MM.1S (cell line): Measurements from ENCODE around the gene FBXO48.

Experiments
- DNase-seq: peaks from one replicate; pipeline ENCODE4 v3.0.0-alpha.2; 2015
- H2AFZ ChIP-seq: fragments of 300-600 bp; sonication (generic); 2 replicates; pipeline ENCODE4 v1.6.0; 2016; ENCODE audit warnings: antibody characterized with exemption, low read length
- H3F3A ChIP-seq: fragments of 300-600 bp; sonication (generic); 2 replicates; pipeline ENCODE4 v1.6.1; 2016; ENCODE audit warnings: mild to moderate bottlenecking, antibody characterized with exemption, low read length, moderate library complexity, mixed read lengths; ENCODE audit not compliant: insufficient read depth
- H3K27ac ChIP-seq: fragments of 300-600 bp; sonication (generic); 2 replicates; pipeline ENCODE4 v1.5.1; 2016; ENCODE audit warnings: mild to moderate bottlenecking, low read length
- H3K27me3 ChIP-seq: fragments of 300-600 bp; sonication (generic); replicated peaks from 2 replicates; pipeline ENCODE4 v1.6.0; 2016; ENCODE audit warnings: low read length; ENCODE audit not compliant: insufficient read depth
- H3K36me3 ChIP-seq: fragments of 300-600 bp; sonication (generic); replicated peaks from 2 replicates; pipeline ENCODE4 v1.6.1; 2016; ENCODE audit warnings: mild to moderate bottlenecking, low read length, mixed read lengths; ENCODE audit not compliant: insufficient read depth
- H3K4me1 ChIP-seq: fragments of 300-600 bp; sonication (generic); 2 replicates; pipeline ENCODE4 v1.6.1; 2016; ENCODE audit warnings: low read length, mixed read lengths
- H3K4me2 ChIP-seq: fragments of 300-600 bp; sonication (generic); 2 replicates; pipeline ENCODE4 v1.6.0; 2016; ENCODE audit warnings: low read depth, low read length
- H3K4me3 ChIP-seq: fragments of 300-600 bp; sonication (generic); 2 replicates; pipeline ENCODE4 v1.5.1; 2016; ENCODE audit warnings: low read length, mixed read lengths
- H3K79me2 ChIP-seq: fragments of 300-600 bp; sonication (generic); 2 replicates; pipeline ENCODE4 v1.6.1; 2016; ENCODE audit warnings: mixed run types, low read length, mixed read lengths
- H3K9ac ChIP-seq: fragments of 300-600 bp; sonication (generic); 2 replicates; pipeline ENCODE4 v1.6.1; 2016; ENCODE audit warnings: low read length, mixed read lengths
- H3K9me2 ChIP-seq: fragments of 300-600 bp; sonication (generic); replicated peaks from 2 replicates; pipeline ENCODE4 v1.6.1; 2016; ENCODE audit warnings: mild to moderate bottlenecking, low read length, mixed read lengths; ENCODE audit not compliant: insufficient read depth
- H3K9me3 ChIP-seq: fragments of 300-600 bp; sonication (generic); replicated peaks from 2 replicates; pipeline ENCODE4 v1.6.1; 2016; ENCODE audit warnings: mild to moderate bottlenecking, low read length, mixed read lengths; ENCODE audit not compliant: insufficient read depth
- H4K20me1 ChIP-seq: fragments of 300-600 bp; sonication (generic); 2 replicates; pipeline ENCODE4 v1.6.1; 2016; ENCODE audit warnings: mild to moderate bottlenecking, low read length, moderate library complexity, mixed read lengths; ENCODE audit not compliant: insufficient read depth
- EZH2 ChIP-seq: fragments of 300-600 bp; sonication (generic); optimal IDR thresholded peaks from 2 replicates; pipeline ENCODE3; 2017; ENCODE audit warnings: low read depth, mild to moderate bottlenecking, antibody characterized with exemption, low read length, mixed read lengths
- EZH2phosphoT487 ChIP-seq: fragments of 300-600 bp; sonication (generic); IDR thresholded peaks from 2 replicates; pipeline ENCODE4 v1.6.1; 2018; ENCODE audit warnings: antibody characterized with exemption, low read length
- TF ChIP-seq, protein P1 (sequence below): fragments of 300-600 bp; sonication (generic); IDR thresholded peaks from 2 replicates; pipeline ENCODE4 v1.5.1; 2016; ENCODE audit warnings: antibody characterized with exemption, low read length, mixed read lengths

The FBXO48 gene

GRCh38 chr2:68429311-68429826 is 37.7 kb downstream of the FBXO48 start:
- Histone ChIP-seq H3K4me2 (no peak overlapping the region), H3K9me3 (no peaks in the 10 kb centered on the region), H2AFZ (no peak overlapping the region), H4K20me1 (no peaks in the 10 kb centered on the region), H3F3A (peaks cover 18% of the 10 kb centered on the region), H3K4me1 (peaks cover 42% of the 10 kb centered on the region), H3K9ac (no peak overlapping the region), H3K27ac (no peak overlapping the region), H3K79me2 (no peaks in the 10 kb centered on the region), H3K27me3 (no peaks in the 10 kb centered on the region), H3K9me2 (no peaks in the 10 kb centered on the region), H3K36me3 (no peaks in the 10 kb centered on the region), H3K4me3 (no peak overlapping the region)
- no peak for DNase-seq
- TF ChIP-seq EZH2phosphoT487 (no peak), EZH2 (no peak)
- TF ChIP-seq, protein P1, sequence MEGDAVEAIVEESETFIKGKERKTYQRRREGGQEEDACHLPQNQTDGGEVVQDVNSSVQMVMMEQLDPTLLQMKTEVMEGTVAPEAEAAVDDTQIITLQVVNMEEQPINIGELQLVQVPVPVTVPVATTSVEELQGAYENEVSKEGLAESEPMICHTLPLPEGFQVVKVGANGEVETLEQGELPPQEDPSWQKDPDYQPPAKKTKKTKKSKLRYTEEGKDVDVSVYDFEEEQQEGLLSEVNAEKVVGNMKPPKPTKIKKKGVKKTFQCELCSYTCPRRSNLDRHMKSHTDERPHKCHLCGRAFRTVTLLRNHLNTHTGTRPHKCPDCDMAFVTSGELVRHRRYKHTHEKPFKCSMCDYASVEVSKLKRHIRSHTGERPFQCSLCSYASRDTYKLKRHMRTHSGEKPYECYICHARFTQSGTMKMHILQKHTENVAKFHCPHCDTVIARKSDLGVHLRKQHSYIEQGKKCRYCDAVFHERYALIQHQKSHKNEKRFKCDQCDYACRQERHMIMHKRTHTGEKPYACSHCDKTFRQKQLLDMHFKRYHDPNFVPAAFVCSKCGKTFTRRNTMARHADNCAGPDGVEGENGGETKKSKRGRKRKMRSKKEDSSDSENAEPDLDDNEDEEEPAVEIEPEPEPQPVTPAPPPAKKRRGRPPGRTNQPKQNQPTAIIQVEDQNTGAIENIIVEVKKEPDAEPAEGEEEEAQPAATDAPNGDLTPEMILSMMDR, result no peak

DNA sequence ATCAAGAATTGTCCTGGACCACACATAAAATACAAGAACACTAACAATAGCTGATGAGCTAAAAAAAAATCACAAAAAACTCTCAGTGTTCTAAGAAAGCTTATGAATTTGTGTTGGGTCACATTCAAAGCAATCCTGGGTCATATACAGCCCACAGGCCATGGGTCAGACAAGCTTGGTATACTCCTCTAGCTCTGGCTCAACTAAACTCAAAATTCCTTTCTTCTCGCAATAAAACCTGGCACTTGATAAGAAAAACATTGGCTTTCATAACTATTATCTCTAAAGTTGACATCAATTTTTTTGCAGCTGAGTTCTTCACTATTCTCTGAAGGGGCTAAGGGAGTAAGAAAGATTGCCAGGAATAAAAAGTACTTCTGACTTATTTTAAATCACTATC is 38.3 kb downstream of the FBXO48 start:
- Histone ChIP-seq H3K4me3 (no peak overlapping the region), H3K9me3 (no peaks in the 10 kb centered on the region), H3K27me3 (no peaks in the 10 kb centered on the region), H3K36me3 (no peaks in the 10 kb centered on the region), H2AFZ (no peak overlapping the region), H3K79me2 (no peaks in the 10 kb centered on the region), H3F3A (peaks cover 22% of the 10 kb centered on the region), H3K9me2 (no peaks in the 10 kb centered on the region), H4K20me1 (no peaks in the 10 kb centered on the region), H3K27ac (no peak overlapping the region), H3K9ac (no peak overlapping the region), H3K4me2 (no peak overlapping the region), H3K4me1 (peaks cover 48% of the 10 kb centered on the region)
- TF ChIP-seq EZH2phosphoT487 (no peak), EZH2 (no peak)
- TF ChIP-seq, protein P1, result no peak
- DNase-seq, result no peak

GRCh38 chr2:68428126-68428525 is 39.0 kb downstream of the FBXO48 start:
- H3K9ac ChIP-seq, result no peak overlapping the region
- H3K27me3 ChIP-seq, result no peaks in the 10 kb centered on the region
- H2AFZ ChIP-seq, result no peak overlapping the region
- H3K4me3 ChIP-seq, result no peak overlapping the region
- peaks cover 53% of the 10 kb centered on the region for H3K4me1 ChIP-seq
- H3K4me2 ChIP-seq, result no peak overlapping the region
- H3K79me2 ChIP-seq, result no peaks in the 10 kb centered on the region
- no peak overlapping the region for H3K27ac ChIP-seq
- H3F3A ChIP-seq, result peaks cover 26% of the 10 kb centered on the region
- no peaks in the 10 kb centered on the region for H3K9me2 ChIP-seq
- no peaks in the 10 kb centered on the region for H4K20me1 ChIP-seq
- H3K9me3 ChIP-seq, result no peaks in the 10 kb centered on the region
- no peak for TF ChIP-seq EZH2phosphoT487
- no peak for TF ChIP-seq EZH2
- TF ChIP-seq, protein P1, result no peak
- DNase-seq, result no peak
- no peaks in the 10 kb centered on the region for H3K36me3 ChIP-seq
